ENCODE data around the gene FTSJ3.
"Not testable (repeated sequence)": the region's sequence is repeated elsewhere in the genome, so short reads cannot be mapped to it uniquely, and the experiment has no call there.

Gene FTSJ3

GRCh38 chr17:63827801-63828221 lies 348 bp upstream of the FTSJ3 start:
- no peak for DNase-seq

- no peak for DNase-seq
Measured at GRCh38 chr17:63826468-63827001, 928 bp downstream of the FTSJ3 start.

- no peak for DNase-seq
Measured at GRCh38 chr17:63824362-63824761, 3.1 kb downstream of the FTSJ3 start.

GRCh38 chr17:63823659-63824331 lies 3.7 kb downstream of the FTSJ3 start:
- DNase-seq: no peak

GRCh38 chr17:63822537-63822936 lies 4.9 kb downstream of the FTSJ3 start:
- DNase-seq: no peak

- no peak for DNase-seq
Measured at GRCh38 chr17:63821804-63822203, 5.7 kb downstream of the FTSJ3 start.

GRCh38 chr17:63820963-63821561 lies 6.4 kb downstream of the FTSJ3 start:
- no peak for DNase-seq

- peak; percentile 41 for DNase-seq
Measured at GRCh38 chr17:63819585-63820537, 7.6 kb downstream of the FTSJ3 start.

- no peak for DNase-seq
Measured at GRCh38 chr17:63819131-63819530, 8.3 kb downstream of the FTSJ3 start.

- DNase-seq: no peak
Measured at GRCh38 chr17:63817736-63818385, 9.6 kb downstream of the FTSJ3 start.

GRCh38 chr17:63816669-63817068 lies 10.8 kb downstream of the FTSJ3 start:
- no peak for DNase-seq

GRCh38 chr17:63816123-63816522 lies 11.3 kb downstream of the FTSJ3 start:
- DNase-seq: no peak

GRCh38 chr17:63809970-63810369 lies 17.5 kb downstream of the FTSJ3 start:
- DNase-seq: no peak

- DNase-seq: no peak
Measured at GRCh38 chr17:63805591-63805990, 21.9 kb downstream of the FTSJ3 start.

GRCh38 chr17:63804328-63804727 lies 23.1 kb downstream of the FTSJ3 start:
- DNase-seq: no peak

GRCh38 chr17:63800783-63801182 lies 26.7 kb downstream of the FTSJ3 start:
- DNase-seq: no peak

GRCh38 chr17:63798572-63799106 lies 28.8 kb downstream of the FTSJ3 start:
- no peak for DNase-seq

GRCh38 chr17:63796375-63796774 lies 31.1 kb downstream of the FTSJ3 start:
- DNase-seq: not testable (repeated sequence)

GRCh38 chr17:63792055-63792729 lies 35.3 kb downstream of the FTSJ3 start:
- DNase-seq: no peak

GRCh38 chr17:63790057-63790456 lies 37.4 kb downstream of the FTSJ3 start:
- no peak for DNase-seq

GRCh38 chr17:63786971-63787711 lies 40.3 kb downstream of the FTSJ3 start:
- DNase-seq: no peak

Data from CD4-positive, alpha-beta T cell treated with Interleukin-10 for 1 hour (primary cell).